IMR-90 (cell line): Measurements from ENCODE around the gene IVNS1ABP. TPM values are rescaled to one million over a fixed set of nuclear protein-coding genes. Genes with fewer than 3 reads are reported as not detected.

Source experiments
- ATAC-seq: fragments of 200-7000 bp; cut with Tn5 transposase; 2 replicates; pipeline ENCODE4 v1.9.1; 2020; ENCODE audit warnings: low read depth, mild to moderate bottlenecking, moderate library complexity
- BruUV-seq: library from RNA; stranded (reverse); fragments of 400-500 nt; replicated peaks from 2 replicates; lab custom pipeline; 2021; lab: Mats Ljungman, UMichigan
- CTCF ChIA-PET: fragments of 300-600 bp; formaldehyde crosslinking; extraction: SDS; loops from one replicate; lab custom pipeline; 2021; ENCODE audit warnings: antibody characterized with exemption; lab: Yijun Ruan, JAX
- POLR2A ChIA-PET: fragments of 300-600 bp; sonication (Branson Sonifier 250); formaldehyde crosslinking; loops from one replicate; lab custom pipeline; 2022; ENCODE audit warnings: antibody characterized with exemption; ENCODE audit not compliant: unreplicated experiment; lab: Charles Lee
- DNase-seq: peaks from one replicate; pipeline ENCODE4 v3.0.0; 2013
- H2AFZ ChIP-seq: replicated peaks from 2 replicates; pipeline ENCODE3; 2013; ENCODE audit warnings: low read length, mild to moderate bottlenecking; ENCODE audit not compliant: poor library complexity
- H2AK5ac ChIP-seq: 2 replicates; pipeline ENCODE4 v1.6.1; 2013; ENCODE audit warnings: low read depth, low read length, inconsistent platforms
- H2AK9ac ChIP-seq: replicated peaks from 2 replicates; pipeline ENCODE3; 2013; ENCODE audit warnings: mild to moderate bottlenecking, low read depth, low read length, moderate library complexity; ENCODE audit not compliant: poor library complexity
- H2BK120ac ChIP-seq: 2 replicates; pipeline ENCODE4 v1.6.1; 2013; ENCODE audit warnings: low read depth, low read length, inconsistent platforms
- H2BK15ac ChIP-seq: 3 replicates; pipeline ENCODE4 v1.6.1; 2013; ENCODE audit warnings: low read depth, low read length, inconsistent platforms
- H2BK20ac ChIP-seq: 2 replicates; pipeline ENCODE4 v1.6.1; 2013; ENCODE audit warnings: low read depth, mild to moderate bottlenecking, inconsistent platforms, low read length, moderate library complexity
- H2BK5ac ChIP-seq: 2 replicates; pipeline ENCODE4 v1.6.1; 2013; ENCODE audit warnings: mild to moderate bottlenecking, low read depth, low read length, inconsistent platforms; ENCODE audit not compliant: poor library complexity, severe bottlenecking
- H3K14ac ChIP-seq: replicated peaks from 2 replicates; pipeline ENCODE4 v1.6.1; 2013; ENCODE audit warnings: low read depth, low read length, inconsistent platforms
- H3K18ac ChIP-seq: 2 replicates; pipeline ENCODE4 v1.6.1; 2013; ENCODE audit warnings: low read depth, low read length, control low read depth
- H3K23ac ChIP-seq: 2 replicates; pipeline ENCODE4 v1.6.1; 2013; ENCODE audit warnings: low read depth, low read length, inconsistent platforms
- H3K27ac ChIP-seq: 2 replicates; pipeline ENCODE4 v1.5.1; 2013; ENCODE audit warnings: mild to moderate bottlenecking, control low read depth, low read length; ENCODE audit not compliant: insufficient read depth
- H3K27me3 ChIP-seq: 2 replicates; pipeline ENCODE4 v1.6.1; 2013; ENCODE audit warnings: low read length; ENCODE audit not compliant: control insufficient read depth, insufficient read depth
- H3K36me3 ChIP-seq: 2 replicates; pipeline ENCODE4 v1.6.1; 2013; ENCODE audit warnings: low read length, mixed read lengths; ENCODE audit not compliant: control insufficient read depth, insufficient read depth
- H3K4ac ChIP-seq: 2 replicates; pipeline ENCODE4 v1.6.1; 2013; ENCODE audit warnings: low read depth, low read length, inconsistent platforms
- H3K4me1 ChIP-seq: 2 replicates; pipeline ENCODE4 v1.6.1; 2013; ENCODE audit warnings: low read length, mixed read lengths; ENCODE audit not compliant: control insufficient read depth, insufficient read depth
- H3K4me2 ChIP-seq: 2 replicates; pipeline ENCODE4 v1.6.1; 2013; ENCODE audit warnings: low read depth, mild to moderate bottlenecking, control low read depth, low read length, moderate library complexity
- H3K4me3 ChIP-seq: 2 replicates; pipeline ENCODE4 v1.5.1; 2013; ENCODE audit warnings: low read depth, mild to moderate bottlenecking, control low read depth, low read length, moderate library complexity; ENCODE audit not compliant: insufficient read depth
- H3K56ac ChIP-seq: 2 replicates; pipeline ENCODE4 v1.6.1; 2013; ENCODE audit warnings: low read length, inconsistent platforms; ENCODE audit not compliant: insufficient read depth; ENCODE audit errors: extremely low read depth
- H3K79me1 ChIP-seq, 2 experiments: 2 replicates each; pipeline ENCODE4 v1.6.1; 2013; ENCODE audit warnings: low read length in 2 of 2, inconsistent platforms in 1 of 2, low read depth in 1 of 2
- H3K9ac ChIP-seq: 2 replicates; pipeline ENCODE4 v1.6.1; 2013; ENCODE audit warnings: low read depth, low read length, control low read depth
- H3K9me1 ChIP-seq: 2 replicates; pipeline ENCODE4 v1.6.1; 2013; ENCODE audit warnings: low read length, inconsistent platforms; ENCODE audit not compliant: insufficient read depth
- H3K9me3 ChIP-seq: 2 replicates; pipeline ENCODE4 v1.6.1; 2013; ENCODE audit warnings: low read length; ENCODE audit not compliant: control insufficient read depth, insufficient read depth
- H4K20me1 ChIP-seq: 2 replicates; pipeline ENCODE4 v1.6.1; 2013; ENCODE audit warnings: low read length, inconsistent platforms; ENCODE audit not compliant: insufficient read depth
- H4K5ac ChIP-seq: 2 replicates; pipeline ENCODE4 v1.6.1; 2013; ENCODE audit warnings: mild to moderate bottlenecking, low read depth, low read length, control low read depth
- H4K8ac ChIP-seq, 2 experiments: 2 replicates each; pipeline ENCODE4 v1.6.1; 2013; ENCODE audit warnings: low read depth in 2 of 2, low read length in 2 of 2, control low read depth in 1 of 2, inconsistent platforms in 1 of 2
- H4K91ac ChIP-seq: 2 replicates; pipeline ENCODE4 v1.6.1; 2013; ENCODE audit warnings: low read depth, low read length, inconsistent platforms; ENCODE audit not compliant: insufficient read depth
- BHLHE40 ChIP-seq: fragments of 150-350 bp; IDR thresholded peaks from 2 replicates; pipeline ENCODE4 v1.6.1; 2016; ENCODE audit warnings: mild to moderate bottlenecking, low read depth, low read length
- MAFK ChIP-seq: IDR thresholded peaks from 2 replicates; pipeline ENCODE4 v1.6.1; 2012; ENCODE audit warnings: low read depth, low read length, improper control_type of control experiment
- MAZ ChIP-seq: IDR thresholded peaks from 2 replicates; pipeline ENCODE4 v1.6.1; 2012; ENCODE audit warnings: low read depth, mild to moderate bottlenecking, low read length, improper control_type of control experiment, moderate library complexity, borderline replicate concordance
- POLR2A ChIP-seq: IDR thresholded peaks from 2 replicates; pipeline ENCODE4 v1.6.1; 2012; ENCODE audit warnings: mild to moderate bottlenecking, low read depth, low read length
- RAD21 ChIP-seq: IDR thresholded peaks from 2 replicates; pipeline ENCODE4 v1.6.1; 2012; ENCODE audit warnings: low read length, improper control_type of control experiment
- RCOR1 ChIP-seq: IDR thresholded peaks from 2 replicates; pipeline ENCODE4 v1.6.1; 2012; ENCODE audit warnings: mild to moderate bottlenecking, low read length, improper control_type of control experiment; ENCODE audit not compliant: insufficient replicate concordance
- USF2 ChIP-seq: fragments of 150-350 bp; IDR thresholded peaks from 2 replicates; pipeline ENCODE4 v1.6.1; 2017; ENCODE audit warnings: mild to moderate bottlenecking, antibody characterized with exemption, low read length, low read depth
- dilution Hi-C: fragments of 300-500 bp; cut with HindIII; formaldehyde crosslinking; loops from one replicate; pipeline ENCODE4 v1.14.3; 2018; ENCODE audit warnings: low sequenced_read_pairs; ENCODE audit not compliant: unreplicated experiment
- in situ Hi-C: fragments of 300-500 bp; cut with MboI; formaldehyde crosslinking; loops from 3 replicates; pipeline ENCODE4 v1.14.3; 2019; ENCODE audit warnings: low sequenced_read_pairs, inconsistent platforms, mixed read lengths
- intact Hi-C: fragments of 100-400 bp; cut with micrococcal nuclease; formaldehyde crosslinking; loops from 2 replicates; pipeline ENCODE4 v1.10.0; 2022
- polyA plus RNA-seq, 3 experiments: library from polyadenylated mRNA; depleted of rRNA; stranded (reverse); fragments of >200 nt; gene quantifications; 2 replicates each; pipeline ENCODE4 v1.2.3, GENCODE V29; 2012; ENCODE audit warnings: low replicate concordance in 1 of 3
- total RNA-seq: library from RNA; depleted of rRNA; stranded (reverse); fragments of >200 nt; gene quantifications from 2 replicates; pipeline ENCODE4 v1.2.3, GENCODE V29; 2012
- TF ChIP-seq, protein P1 (sequence below): fragments of 150-350 bp; IDR thresholded peaks from 2 replicates; pipeline ENCODE4 v1.6.1; 2016; ENCODE audit warnings: low read depth, mild to moderate bottlenecking, low read length, moderate library complexity, borderline replicate concordance

IVNS1ABP gene
- total and polyA plus RNA-seq, 2 of the 4 experiments (the other 2 are of a cell fraction), result 21.8 to 26.7 TPM

DNA sequence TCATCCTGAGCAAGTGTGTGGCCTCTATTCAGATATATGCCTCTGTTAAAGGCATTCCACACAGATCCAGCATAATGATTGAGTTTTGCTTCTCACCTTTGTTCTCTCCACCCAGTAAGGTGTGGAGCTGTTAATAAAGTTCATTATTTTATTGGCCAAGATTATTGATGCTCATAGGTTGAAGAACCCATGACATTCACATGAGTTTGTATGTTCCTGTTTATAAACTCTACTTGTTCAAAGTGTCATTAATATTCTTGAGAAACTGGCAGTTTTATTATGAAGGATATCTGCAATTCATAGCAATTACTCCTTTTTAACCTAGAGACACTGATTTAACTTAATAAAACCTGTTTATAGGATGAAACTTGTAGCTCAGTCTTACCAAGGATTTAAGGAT, 22.0 kb downstream of the IVNS1ABP start:
- Histone ChIP-seq H3K23ac (no peak overlapping the region), H3K4me3 (no peak overlapping the region), H3K9ac (no peak overlapping the region), H3K27me3 (no peaks in the 10 kb centered on the region), H3K9me3 (no peaks in the 10 kb centered on the region), H4K91ac (no peak overlapping the region), H3K18ac (no peak overlapping the region), H4K5ac (no peak overlapping the region), H4K8ac (no peak overlapping the region), H3K4me1 (no peaks in the 10 kb centered on the region), H2AK9ac (no peak overlapping the region), H2BK120ac (no peak overlapping the region), H3K9me1 (no peaks in the 10 kb centered on the region), H3K14ac (no peak overlapping the region), H3K4ac (no peak overlapping the region), H2AK5ac (no peak overlapping the region), H2BK20ac (no peak overlapping the region), H3K36me3 (peaks cover 20% of the 10 kb centered on the region), H4K20me1 (no peaks in the 10 kb centered on the region; the same call in 1 of the 2 replicates), H2AFZ (no peak overlapping the region), H3K56ac (no peak overlapping the region), H3K27ac (no peak overlapping the region), H2BK15ac (no peak overlapping the region), H3K4me2 (no peak overlapping the region), H3K79me1 (peaks cover 3 to 8% of the 10 kb centered on the region in 2 experiments; a peak in 2 of 4 replicates), H2BK5ac (no peak overlapping the region)
- DNase-seq (no peak), ATAC-seq (no peak)
- in situ Hi-C loops, result no loop called here
- TF ChIP-seq POLR2A, result no peak
- TF ChIP-seq MAZ, result no peak
- TF ChIP-seq RAD21, result no peak
- TF ChIP-seq MAFK, result no peak
- no peak for TF ChIP-seq RCOR1
- TF ChIP-seq, protein P1, sequence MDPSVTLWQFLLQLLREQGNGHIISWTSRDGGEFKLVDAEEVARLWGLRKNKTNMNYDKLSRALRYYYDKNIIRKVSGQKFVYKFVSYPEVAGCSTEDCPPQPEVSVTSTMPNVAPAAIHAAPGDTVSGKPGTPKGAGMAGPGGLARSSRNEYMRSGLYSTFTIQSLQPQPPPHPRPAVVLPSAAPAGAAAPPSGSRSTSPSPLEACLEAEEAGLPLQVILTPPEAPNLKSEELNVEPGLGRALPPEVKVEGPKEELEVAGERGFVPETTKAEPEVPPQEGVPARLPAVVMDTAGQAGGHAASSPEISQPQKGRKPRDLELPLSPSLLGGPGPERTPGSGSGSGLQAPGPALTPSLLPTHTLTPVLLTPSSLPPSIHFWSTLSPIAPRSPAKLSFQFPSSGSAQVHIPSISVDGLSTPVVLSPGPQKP, result no peak
- TF ChIP-seq BHLHE40, result no peak
- no peak for TF ChIP-seq USF2
- BruUV-seq, result no TSS peak
- ChIA-PET CTCF (no interaction called here), POLR2A (no interaction called here)
- dilution Hi-C loops, result no loop called here
- intact Hi-C loops, result no loop called here
